Measurements from ENCODE around the gene ATP10A.

- TF ChIP-seq, protein P1, sequence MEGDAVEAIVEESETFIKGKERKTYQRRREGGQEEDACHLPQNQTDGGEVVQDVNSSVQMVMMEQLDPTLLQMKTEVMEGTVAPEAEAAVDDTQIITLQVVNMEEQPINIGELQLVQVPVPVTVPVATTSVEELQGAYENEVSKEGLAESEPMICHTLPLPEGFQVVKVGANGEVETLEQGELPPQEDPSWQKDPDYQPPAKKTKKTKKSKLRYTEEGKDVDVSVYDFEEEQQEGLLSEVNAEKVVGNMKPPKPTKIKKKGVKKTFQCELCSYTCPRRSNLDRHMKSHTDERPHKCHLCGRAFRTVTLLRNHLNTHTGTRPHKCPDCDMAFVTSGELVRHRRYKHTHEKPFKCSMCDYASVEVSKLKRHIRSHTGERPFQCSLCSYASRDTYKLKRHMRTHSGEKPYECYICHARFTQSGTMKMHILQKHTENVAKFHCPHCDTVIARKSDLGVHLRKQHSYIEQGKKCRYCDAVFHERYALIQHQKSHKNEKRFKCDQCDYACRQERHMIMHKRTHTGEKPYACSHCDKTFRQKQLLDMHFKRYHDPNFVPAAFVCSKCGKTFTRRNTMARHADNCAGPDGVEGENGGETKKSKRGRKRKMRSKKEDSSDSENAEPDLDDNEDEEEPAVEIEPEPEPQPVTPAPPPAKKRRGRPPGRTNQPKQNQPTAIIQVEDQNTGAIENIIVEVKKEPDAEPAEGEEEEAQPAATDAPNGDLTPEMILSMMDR (IDR thresholded peaks at IDR 0.05): no peak
- no peak for TF ChIP-seq POLR2AphosphoS5 (IDR thresholded peaks at IDR 0.05; ENCODE audit: insufficient read depth in 1 of 2, low read depth in 1 of 2)
- TF ChIP-seq POLR2A (IDR thresholded peaks at IDR 0.05): no peak
Measured at GRCh38 chr15:25900901-25901300, 37.8 kb upstream of the ATP10A start.
